OCI-LY1 (cell line): ENCODE data around the gene NACC2.
A peak's percentile ranks its signal among the peaks of the same experiment; 100 is the strongest.

Source experiments
- EZH2 ChIP-seq: fragments of 200-600 bp; sonication (generic), shearing (Covaris generic); IDR thresholded peaks from 2 replicates; pipeline ENCODE4 v1.8.0; 2017; ENCODE audit warnings: borderline replicate concordance, mixed run types, mild to moderate bottlenecking, antibody characterized with exemption, low read length, moderate library complexity, mixed read lengths
- TF ChIP-seq, protein P1 (sequence below): fragments of 200-600 bp; sonication (generic), shearing (Covaris generic); IDR thresholded peaks from 2 replicates; pipeline ENCODE4 v1.5.1; 2017; ENCODE audit warnings: mild to moderate bottlenecking, antibody characterized with exemption, low read length, moderate library complexity, mixed read lengths

DNA sequence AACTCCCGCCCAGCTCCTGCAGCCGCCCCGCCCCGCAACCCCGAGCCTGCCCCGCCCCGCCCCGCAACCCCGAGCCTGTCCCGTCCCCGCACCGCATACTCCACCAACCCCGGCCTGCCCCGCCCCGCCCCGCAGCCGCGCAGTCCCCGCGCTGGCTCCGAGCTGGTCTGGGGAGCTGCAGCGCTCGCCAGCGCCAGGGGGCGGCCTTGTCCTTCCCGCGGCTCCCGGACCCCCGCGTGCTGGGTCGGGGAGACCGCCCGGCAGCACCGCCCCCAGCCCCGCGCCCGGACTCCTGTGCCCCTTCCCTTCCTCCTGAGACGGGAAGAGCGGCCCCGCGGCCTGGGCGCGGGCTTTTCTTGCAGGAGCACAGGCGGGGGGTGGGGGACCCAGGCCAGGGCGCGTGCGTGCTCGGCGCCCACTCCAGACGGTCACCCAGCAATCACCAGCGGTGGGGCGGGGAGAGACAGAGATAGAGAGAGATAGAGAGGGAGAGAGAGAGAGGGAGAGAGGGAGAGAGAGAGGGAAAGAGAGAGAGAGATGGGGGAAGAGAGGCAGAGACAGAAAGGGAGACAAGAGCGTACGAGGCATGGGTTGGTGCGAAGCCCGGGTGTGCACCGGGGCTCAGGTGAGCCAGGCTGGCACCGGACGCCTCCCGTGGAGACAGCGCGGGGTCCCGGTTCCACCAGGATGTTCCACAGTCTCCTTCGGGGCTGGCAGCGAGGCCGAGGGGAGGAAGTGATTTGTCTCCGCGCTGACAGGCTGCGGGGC, 38.3 kb upstream of the NACC2 start:
- TF ChIP-seq, protein P1, sequence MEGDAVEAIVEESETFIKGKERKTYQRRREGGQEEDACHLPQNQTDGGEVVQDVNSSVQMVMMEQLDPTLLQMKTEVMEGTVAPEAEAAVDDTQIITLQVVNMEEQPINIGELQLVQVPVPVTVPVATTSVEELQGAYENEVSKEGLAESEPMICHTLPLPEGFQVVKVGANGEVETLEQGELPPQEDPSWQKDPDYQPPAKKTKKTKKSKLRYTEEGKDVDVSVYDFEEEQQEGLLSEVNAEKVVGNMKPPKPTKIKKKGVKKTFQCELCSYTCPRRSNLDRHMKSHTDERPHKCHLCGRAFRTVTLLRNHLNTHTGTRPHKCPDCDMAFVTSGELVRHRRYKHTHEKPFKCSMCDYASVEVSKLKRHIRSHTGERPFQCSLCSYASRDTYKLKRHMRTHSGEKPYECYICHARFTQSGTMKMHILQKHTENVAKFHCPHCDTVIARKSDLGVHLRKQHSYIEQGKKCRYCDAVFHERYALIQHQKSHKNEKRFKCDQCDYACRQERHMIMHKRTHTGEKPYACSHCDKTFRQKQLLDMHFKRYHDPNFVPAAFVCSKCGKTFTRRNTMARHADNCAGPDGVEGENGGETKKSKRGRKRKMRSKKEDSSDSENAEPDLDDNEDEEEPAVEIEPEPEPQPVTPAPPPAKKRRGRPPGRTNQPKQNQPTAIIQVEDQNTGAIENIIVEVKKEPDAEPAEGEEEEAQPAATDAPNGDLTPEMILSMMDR = peak; percentile 43
- no peak for TF ChIP-seq EZH2
